SK-N-SH treated with all-trans-retinoic acid at 6 μM for 48 hours (cell line): ENCODE data around the gene BUB3.

Experiments used
- ATAC-seq: fragments of 200-7000 bp; cut with Tn5 transposase; 3 replicates; pipeline ENCODE4 v1.9.1; 2020; ENCODE audit warnings: mild to moderate bottlenecking, moderate library complexity
- ARNTL ChIP-seq: fragments of 450-650 bp; formaldehyde crosslinking; IDR thresholded peaks from 2 replicates; pipeline ENCODE4 v1.5.0; 2020; ENCODE audit warnings: low read depth, mild to moderate bottlenecking, moderate library complexity, borderline replicate concordance
- BACH2 ChIP-seq: fragments of 250-450 bp; sonication (Bioruptor Pico); IDR thresholded peaks from 2 replicates; pipeline ENCODE4 v1.9.0; 2021; ENCODE audit warnings: mild to moderate bottlenecking, borderline replicate concordance
- CSDC2 ChIP-seq: fragments of 250-450 bp; sonication (Bioruptor Pico); IDR thresholded peaks from 2 replicates; pipeline ENCODE4 v1.5.0; 2020; ENCODE audit warnings: mild to moderate bottlenecking, moderate library complexity
- ESRRG ChIP-seq: fragments of 250-450 bp; sonication (Bioruptor Pico); IDR thresholded peaks from 2 replicates; pipeline ENCODE4 v1.6.1; 2021; ENCODE audit warnings: mild to moderate bottlenecking
- GLIS3 ChIP-seq: fragments of 250-450 bp; sonication (Bioruptor Pico); IDR thresholded peaks from 2 replicates; pipeline ENCODE4 v1.5.0; 2020; ENCODE audit warnings: mild to moderate bottlenecking, moderate library complexity
- OSR1 ChIP-seq: fragments of 250-450 bp; sonication (Bioruptor Pico); IDR thresholded peaks from 2 replicates; pipeline ENCODE4 v1.8.0; 2022; ENCODE audit warnings: moderate library complexity, mild to moderate bottlenecking, inconsistent platforms
- PPARA ChIP-seq: fragments of 250-450 bp; sonication (Bioruptor Pico); IDR thresholded peaks from 2 replicates; pipeline ENCODE4 v1.5.0; 2020; ENCODE audit warnings: mild to moderate bottlenecking, borderline replicate concordance
- RARB ChIP-seq: fragments of 250-450 bp; sonication (Bioruptor Pico); IDR thresholded peaks from 2 replicates; pipeline ENCODE4 v1.8.0; 2021; ENCODE audit warnings: mild to moderate bottlenecking, moderate library complexity
- SNAI2 ChIP-seq: fragments of 250-450 bp; sonication (Bioruptor Pico); IDR thresholded peaks from 2 replicates; pipeline ENCODE4 v1.5.0; 2020; ENCODE audit warnings: mild to moderate bottlenecking, moderate library complexity
- TCF4 ChIP-seq: fragments of 250-450 bp; sonication (Bioruptor Pico); IDR thresholded peaks from 2 replicates; pipeline ENCODE4 v1.8.0; 2021; ENCODE audit warnings: mild to moderate bottlenecking, moderate library complexity, borderline replicate concordance
- TOX ChIP-seq: fragments of 250-450 bp; sonication (Bioruptor Pico); IDR thresholded peaks from 2 replicates; pipeline ENCODE4 v1.8.0; 2021; ENCODE audit warnings: mild to moderate bottlenecking, moderate library complexity, borderline replicate concordance
- ZC3H10 ChIP-seq: fragments of 250-450 bp; sonication (Bioruptor Pico); IDR thresholded peaks from 2 replicates; pipeline ENCODE4 v1.5.1; 2021; ENCODE audit warnings: mild to moderate bottlenecking, moderate library complexity
- ZFP3 ChIP-seq: fragments of 250-450 bp; sonication (Bioruptor Pico); IDR thresholded peaks from 2 replicates; pipeline ENCODE4 v1.5.0; 2020; ENCODE audit warnings: mild to moderate bottlenecking, moderate library complexity
- ZFP30 ChIP-seq: fragments of 450-650 bp; formaldehyde crosslinking; IDR thresholded peaks from 2 replicates; pipeline ENCODE4 v1.5.0; 2022; ENCODE audit warnings: mild to moderate bottlenecking, moderate library complexity
- ZNF565 ChIP-seq: fragments of 450-650 bp; formaldehyde crosslinking; conservative IDR thresholded peaks from 2 replicates; pipeline ENCODE4 v1.5.0; 2020; ENCODE audit warnings: low read depth, mild to moderate bottlenecking, moderate library complexity
- ZNF70 ChIP-seq: fragments of 450-650 bp; formaldehyde crosslinking; IDR thresholded peaks from 2 replicates; pipeline ENCODE4 v1.5.0; 2020; ENCODE audit warnings: mild to moderate bottlenecking, moderate library complexity
- ZNF8 ChIP-seq: fragments of 450-650 bp; formaldehyde crosslinking; IDR thresholded peaks from 2 replicates; pipeline ENCODE4 v1.5.0; 2020; ENCODE audit warnings: mild to moderate bottlenecking, moderate library complexity
- TF ChIP-seq, protein P1 (sequence below): fragments of 250-450 bp; sonication (Bioruptor Pico); IDR thresholded peaks from 2 replicates; pipeline ENCODE4 v1.5.1; 2021; ENCODE audit warnings: mild to moderate bottlenecking, moderate library complexity
- TF ChIP-seq, protein P2 (sequence below): fragments of 250-450 bp; sonication (Bioruptor Pico); IDR thresholded peaks from 2 replicates; pipeline ENCODE4 v1.5.0; 2020; ENCODE audit warnings: mild to moderate bottlenecking, moderate library complexity
- TF ChIP-seq, protein P3 (sequence below): fragments of 250-450 bp; sonication (Bioruptor Pico); IDR thresholded peaks from 2 replicates; pipeline ENCODE4 v1.8.0; 2021; ENCODE audit warnings: low read depth, mild to moderate bottlenecking, moderate library complexity, borderline replicate concordance
- TF ChIP-seq, protein P4 (sequence below): fragments of 250-450 bp; sonication (Bioruptor Pico); IDR thresholded peaks from 2 replicates; pipeline ENCODE4 v1.8.0; 2020; ENCODE audit warnings: mild to moderate bottlenecking, moderate library complexity, borderline replicate concordance

BUB3 gene

DNA sequence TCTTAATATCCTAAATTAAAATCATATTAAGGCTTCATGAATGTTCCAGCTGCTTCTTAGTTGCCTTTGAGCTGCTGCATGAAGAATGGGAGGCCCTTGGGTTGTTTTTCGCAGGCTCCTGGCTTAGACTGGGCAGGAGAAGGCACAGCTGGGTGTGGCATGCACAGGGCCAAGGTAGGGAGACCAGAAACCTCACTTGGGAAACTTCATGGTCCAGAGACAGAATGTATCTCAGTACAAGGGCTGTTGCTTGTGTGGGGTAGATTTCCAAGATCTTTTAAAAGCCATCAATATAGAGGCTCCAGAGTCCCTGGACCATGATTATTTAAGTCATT lies 49.9 kb downstream of the BUB3 start:
- no peak for ATAC-seq
- TF ChIP-seq CSDC2 (CRISPR knock-in tag) (no peak), ESRRG (CRISPR knock-in tag) (no peak), TOX (no peak), RARB (CRISPR knock-in tag) (no peak), ZNF8 (CRISPR knock-in tag) (no peak), OSR1 (no peak), ZFP3 (CRISPR knock-in tag) (no peak), GLIS3 (CRISPR knock-in tag) (no peak), PPARA (CRISPR knock-in tag) (no peak), ARNTL (CRISPR knock-in tag) (no peak), BACH2 (CRISPR knock-in tag) (no peak)
- TF ChIP-seq, protein P1, sequence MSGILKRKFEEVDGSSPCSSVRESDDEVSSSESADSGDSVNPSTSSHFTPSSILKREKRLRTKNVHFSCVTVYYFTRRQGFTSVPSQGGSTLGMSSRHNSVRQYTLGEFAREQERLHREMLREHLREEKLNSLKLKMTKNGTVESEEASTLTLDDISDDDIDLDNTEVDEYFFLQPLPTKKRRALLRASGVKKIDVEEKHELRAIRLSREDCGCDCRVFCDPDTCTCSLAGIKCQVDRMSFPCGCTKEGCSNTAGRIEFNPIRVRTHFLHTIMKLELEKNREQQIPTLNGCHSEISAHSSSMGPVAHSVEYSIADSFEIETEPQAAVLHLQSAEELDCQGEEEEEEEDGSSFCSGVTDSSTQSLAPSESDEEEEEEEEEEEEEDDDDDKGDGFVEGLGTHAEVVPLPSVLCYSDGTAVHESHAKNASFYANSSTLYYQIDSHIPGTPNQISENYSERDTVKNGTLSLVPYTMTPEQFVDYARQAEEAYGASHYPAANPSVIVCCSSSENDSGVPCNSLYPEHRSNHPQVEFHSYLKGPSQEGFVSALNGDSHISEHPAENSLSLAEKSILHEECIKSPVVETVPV = no peak
- TF ChIP-seq, protein P2, sequence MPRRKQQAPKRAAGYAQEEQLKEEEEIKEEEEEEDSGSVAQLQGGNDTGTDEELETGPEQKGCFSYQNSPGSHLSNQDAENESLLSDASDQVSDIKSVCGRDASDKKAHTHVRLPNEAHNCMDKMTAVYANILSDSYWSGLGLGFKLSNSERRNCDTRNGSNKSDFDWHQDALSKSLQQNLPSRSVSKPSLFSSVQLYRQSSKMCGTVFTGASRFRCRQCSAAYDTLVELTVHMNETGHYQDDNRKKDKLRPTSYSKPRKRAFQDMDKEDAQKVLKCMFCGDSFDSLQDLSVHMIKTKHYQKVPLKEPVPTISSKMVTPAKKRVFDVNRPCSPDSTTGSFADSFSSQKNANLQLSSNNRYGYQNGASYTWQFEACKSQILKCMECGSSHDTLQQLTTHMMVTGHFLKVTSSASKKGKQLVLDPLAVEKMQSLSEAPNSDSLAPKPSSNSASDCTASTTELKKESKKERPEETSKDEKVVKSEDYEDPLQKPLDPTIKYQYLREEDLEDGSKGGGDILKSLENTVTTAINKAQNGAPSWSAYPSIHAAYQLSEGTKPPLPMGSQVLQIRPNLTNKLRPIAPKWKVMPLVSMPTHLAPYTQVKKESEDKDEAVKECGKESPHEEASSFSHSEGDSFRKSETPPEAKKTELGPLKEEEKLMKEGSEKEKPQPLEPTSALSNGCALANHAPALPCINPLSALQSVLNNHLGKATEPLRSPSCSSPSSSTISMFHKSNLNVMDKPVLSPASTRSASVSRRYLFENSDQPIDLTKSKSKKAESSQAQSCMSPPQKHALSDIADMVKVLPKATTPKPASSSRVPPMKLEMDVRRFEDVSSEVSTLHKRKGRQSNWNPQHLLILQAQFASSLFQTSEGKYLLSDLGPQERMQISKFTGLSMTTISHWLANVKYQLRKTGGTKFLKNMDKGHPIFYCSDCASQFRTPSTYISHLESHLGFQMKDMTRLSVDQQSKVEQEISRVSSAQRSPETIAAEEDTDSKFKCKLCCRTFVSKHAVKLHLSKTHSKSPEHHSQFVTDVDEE (CRISPR knock-in tag) = no peak
- TF ChIP-seq, protein P3, sequence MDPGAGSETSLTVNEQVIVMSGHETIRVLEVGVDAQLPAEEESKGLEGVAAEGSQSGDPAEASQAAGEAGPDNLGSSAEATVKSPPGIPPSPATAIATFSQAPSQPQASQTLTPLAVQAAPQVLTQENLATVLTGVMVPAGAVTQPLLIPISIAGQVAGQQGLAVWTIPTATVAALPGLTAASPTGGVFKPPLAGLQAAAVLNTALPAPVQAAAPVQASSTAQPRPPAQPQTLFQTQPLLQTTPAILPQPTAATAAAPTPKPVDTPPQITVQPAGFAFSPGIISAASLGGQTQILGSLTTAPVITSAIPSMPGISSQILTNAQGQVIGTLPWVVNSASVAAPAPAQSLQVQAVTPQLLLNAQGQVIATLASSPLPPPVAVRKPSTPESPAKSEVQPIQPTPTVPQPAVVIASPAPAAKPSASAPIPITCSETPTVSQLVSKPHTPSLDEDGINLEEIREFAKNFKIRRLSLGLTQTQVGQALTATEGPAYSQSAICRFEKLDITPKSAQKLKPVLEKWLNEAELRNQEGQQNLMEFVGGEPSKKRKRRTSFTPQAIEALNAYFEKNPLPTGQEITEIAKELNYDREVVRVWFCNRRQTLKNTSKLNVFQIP = no peak

DNA sequence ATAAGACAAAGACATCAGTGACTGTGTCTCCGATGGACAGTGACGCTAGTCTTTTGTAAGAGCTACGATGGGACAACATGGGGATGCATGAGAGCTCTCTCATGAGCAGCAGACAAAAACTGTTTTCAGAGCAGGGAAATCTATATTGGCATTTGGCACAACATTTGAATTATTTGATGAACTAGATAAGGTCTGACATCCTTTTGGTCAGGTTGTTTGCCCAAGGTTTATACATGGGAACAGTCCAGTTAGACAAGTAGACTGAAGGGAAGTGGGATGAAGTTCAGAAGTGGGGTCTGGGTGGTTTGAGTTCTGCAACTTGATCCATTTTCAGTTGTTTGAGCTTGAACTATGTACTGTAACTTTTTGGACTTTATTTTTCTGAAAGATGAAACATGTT lies 50.8 kb downstream of the BUB3 start:
- no peak for ATAC-seq
- TF ChIP-seq RARB (CRISPR knock-in tag) (no peak), TOX (no peak), ZFP30 (CRISPR knock-in tag) (no peak), ZNF70 (CRISPR knock-in tag) (no peak), ZC3H10 (CRISPR knock-in tag) (no peak), GLIS3 (CRISPR knock-in tag) (no peak), ARNTL (CRISPR knock-in tag) (no peak), SNAI2 (CRISPR knock-in tag) (no peak)
- TF ChIP-seq, protein P1 = no peak
- TF ChIP-seq, all 23 proteins: peak for 0

DNA sequence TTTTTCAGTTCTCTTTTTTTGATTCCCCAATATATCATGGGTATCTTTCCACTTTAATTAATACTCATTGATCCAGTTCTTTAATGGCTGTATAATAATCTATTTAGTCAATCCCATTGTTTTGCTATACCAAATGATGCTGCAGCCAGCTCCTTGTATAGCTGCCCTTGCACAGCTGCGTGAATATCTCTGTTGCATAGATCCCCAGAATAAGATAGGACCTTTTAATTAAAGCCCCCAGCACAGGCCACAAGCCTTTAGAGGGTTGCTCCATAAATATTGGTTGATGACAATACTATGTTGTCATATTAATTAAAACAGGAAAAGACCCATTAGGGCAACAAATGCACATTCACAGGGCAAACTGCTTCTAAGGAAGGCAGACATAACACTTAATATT lies 57.9 kb downstream of the BUB3 start:
- TF ChIP-seq, protein P3 = no peak
- TF ChIP-seq ZNF70 (CRISPR knock-in tag) (no peak), ZNF565 (no peak), TCF4 (CRISPR knock-in tag) (no peak), GLIS3 (CRISPR knock-in tag) (no peak), ZNF8 (CRISPR knock-in tag) (no peak), RARB (CRISPR knock-in tag) (no peak), ZFP30 (CRISPR knock-in tag) (no peak), ESRRG (CRISPR knock-in tag) (no peak), ZC3H10 (CRISPR knock-in tag) (no peak), BACH2 (CRISPR knock-in tag) (no peak), CSDC2 (CRISPR knock-in tag) (no peak), ZFP3 (CRISPR knock-in tag) (no peak), SNAI2 (CRISPR knock-in tag) (no peak), OSR1 (no peak), TOX (no peak)
- TF ChIP-seq, protein P1 = no peak
- TF ChIP-seq, protein P2 (CRISPR knock-in tag) = no peak
- TF ChIP-seq, protein P4, sequence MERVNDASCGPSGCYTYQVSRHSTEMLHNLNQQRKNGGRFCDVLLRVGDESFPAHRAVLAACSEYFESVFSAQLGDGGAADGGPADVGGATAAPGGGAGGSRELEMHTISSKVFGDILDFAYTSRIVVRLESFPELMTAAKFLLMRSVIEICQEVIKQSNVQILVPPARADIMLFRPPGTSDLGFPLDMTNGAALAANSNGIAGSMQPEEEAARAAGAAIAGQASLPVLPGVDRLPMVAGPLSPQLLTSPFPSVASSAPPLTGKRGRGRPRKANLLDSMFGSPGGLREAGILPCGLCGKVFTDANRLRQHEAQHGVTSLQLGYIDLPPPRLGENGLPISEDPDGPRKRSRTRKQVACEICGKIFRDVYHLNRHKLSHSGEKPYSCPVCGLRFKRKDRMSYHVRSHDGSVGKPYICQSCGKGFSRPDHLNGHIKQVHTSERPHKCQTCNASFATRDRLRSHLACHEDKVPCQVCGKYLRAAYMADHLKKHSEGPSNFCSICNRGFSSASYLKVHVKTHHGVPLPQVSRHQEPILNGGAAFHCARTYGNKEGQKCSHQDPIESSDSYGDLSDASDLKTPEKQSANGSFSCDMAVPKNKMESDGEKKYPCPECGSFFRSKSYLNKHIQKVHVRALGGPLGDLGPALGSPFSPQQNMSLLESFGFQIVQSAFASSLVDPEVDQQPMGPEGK (CRISPR knock-in tag) = no peak
- TF ChIP-seq, all 23 proteins: peak for 0
- ATAC-seq = no peak
